ENCODE measurements around the gene SLC24A3.

DNA sequence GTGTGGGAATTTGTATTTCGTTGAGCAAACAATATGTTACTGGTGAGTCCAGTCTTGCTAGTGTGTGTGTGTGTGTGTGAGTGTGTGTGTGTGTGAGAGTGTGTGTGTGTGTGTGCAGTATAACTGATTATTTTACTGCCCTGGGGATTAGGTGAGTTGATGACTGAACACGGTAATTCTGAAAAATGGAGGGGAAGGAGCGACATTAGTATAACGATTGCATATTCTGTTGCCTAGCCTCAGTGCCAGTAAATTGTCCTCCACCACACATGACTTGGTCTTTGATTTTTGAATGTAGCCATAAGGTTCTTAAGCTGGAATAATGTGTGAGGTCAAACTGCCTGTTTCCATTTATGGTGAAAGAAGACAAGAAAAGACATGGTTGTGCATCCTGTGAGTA is 121.1 kb downstream of the SLC24A3 start:
- no peak for TF ChIP-seq OVOL3 (tag by site-specific recombination; IDR thresholded peaks at IDR 0.05)
- no peak for TF ChIP-seq CTCF (tag by site-specific recombination; IDR thresholded peaks at IDR 0.05)
- TF ChIP-seq ZNF324 (tag by site-specific recombination; IDR thresholded peaks at IDR 0.05), result no peak
- TF ChIP-seq ZNF513 (tag by site-specific recombination; IDR thresholded peaks at IDR 0.05), result no peak
- TF ChIP-seq ZNF223 (tag by site-specific recombination; IDR thresholded peaks at IDR 0.05), result no peak
- no peak for TF ChIP-seq ZBTB17 (tag by site-specific recombination; IDR thresholded peaks at IDR 0.05)
- no peak for TF ChIP-seq REST (tag by site-specific recombination; IDR thresholded peaks at IDR 0.05)
- TF ChIP-seq ZNF155 (tag by site-specific recombination; IDR thresholded peaks at IDR 0.05), result no peak
- no peak for TF ChIP-seq KLF8 (tag by site-specific recombination; IDR thresholded peaks at IDR 0.05)
- no peak for TF ChIP-seq ZNF341 (tag by site-specific recombination; IDR thresholded peaks at IDR 0.05; ENCODE audit: low read depth)
- TF ChIP-seq ZNF701 (tag by site-specific recombination; IDR thresholded peaks at IDR 0.05), result no peak
- no peak for TF ChIP-seq TSHZ1 (tag by site-specific recombination; IDR thresholded peaks at IDR 0.05; ENCODE audit: borderline replicate concordance)
- TF ChIP-seq ZNF274 (IDR thresholded peaks at IDR 0.05; ENCODE audit: low read length), result no peak
- no peak for TF ChIP-seq ZNF274 (tag by site-specific recombination; IDR thresholded peaks at IDR 0.05; ENCODE audit: borderline replicate concordance)
- no peak for TF ChIP-seq GLI4 (tag by site-specific recombination; IDR thresholded peaks at IDR 0.05)
